ENCODE data around the gene TMBIM6. TPM values are rescaled to one million over a fixed set of nuclear protein-coding genes. Genes with fewer than 3 reads are reported as not detected.

Gene TMBIM6
- polyA plus RNA-seq, 1 experiment = 771 TPM

- Histone ChIP-seq H3K4me3 (ENCODE audit: low read depth, low read length) (no peak overlapping the region), H3K36me3 (ENCODE audit: control insufficient read depth, insufficient read depth, low read length) (peaks cover 46% of the 10 kb centered on the region), H3K27me3 (ENCODE audit: control insufficient read depth, insufficient read depth, low read length) (no peaks in the 10 kb centered on the region)
- POLR2A ChIA-PET = no interaction called here
- CTCF ChIA-PET = interaction anchor here (0.8 to 2.6 kb wide), 3 partner anchors 11 to 44 kb away, joined by 4 to 14 read pairs (median 4); no protein-coding TSS in a partner anchor
- no peak for TF ChIP-seq CTCF (IDR thresholded peaks at IDR 0.05; ENCODE audit: insufficient read depth, low read depth, low read length)
- no peak for DNase-seq (ENCODE audit: low read depth)
Observed at GRCh38 chr12:49797449-49797776, 56.1 kb downstream of the TMBIM6 start.

GRCh38 chr12:49798248-49798647, 56.9 kb downstream of the TMBIM6 start:
- no peak for TF ChIP-seq CTCF (IDR thresholded peaks at IDR 0.05; ENCODE audit: insufficient read depth, low read depth, low read length)
- POLR2A ChIA-PET = no interaction called here
- Histone ChIP-seq H3K27me3 (ENCODE audit: control insufficient read depth, insufficient read depth, low read length) (no peaks in the 10 kb centered on the region), H3K36me3 (ENCODE audit: control insufficient read depth, insufficient read depth, low read length) (peaks cover 45% of the 10 kb centered on the region), H3K4me3 (ENCODE audit: low read depth, low read length) (no peak overlapping the region)
- no peak for DNase-seq (ENCODE audit: low read depth)
- CTCF ChIA-PET = interaction anchor here (1.1 kb wide), 1 partner anchor 10 kb away, joined by 4 read pairs; no protein-coding TSS in a partner anchor

GRCh38 chr12:49798934-49799333, 57.6 kb downstream of the TMBIM6 start:
- TF ChIP-seq CTCF (IDR thresholded peaks at IDR 0.05; ENCODE audit: insufficient read depth, low read depth, low read length) = no peak
- Histone ChIP-seq H3K27me3 (ENCODE audit: control insufficient read depth, insufficient read depth, low read length) (no peaks in the 10 kb centered on the region), H3K36me3 (ENCODE audit: control insufficient read depth, insufficient read depth, low read length) (peaks cover 47% of the 10 kb centered on the region), H3K4me3 (ENCODE audit: low read depth, low read length) (no peak overlapping the region)
- CTCF ChIA-PET = no interaction called here
- no peak for DNase-seq (ENCODE audit: low read depth)
- POLR2A ChIA-PET = no interaction called here

- ChIA-PET CTCF (interaction anchor here (1.1 to 1.4 kb wide), 4 partner anchors 24 to 239 kb away, joined by 3 to 7 read pairs (median 3); partner anchors contain the start of gene TMBIM6), POLR2A (no interaction called here)
- H3K27me3 ChIP-seq (ENCODE audit: control insufficient read depth, insufficient read depth, low read length) = no peaks in the 10 kb centered on the region
- no peak for DNase-seq (ENCODE audit: low read depth)
- no peak overlapping the region for H3K4me3 ChIP-seq (ENCODE audit: low read depth, low read length)
- peaks cover 51% of the 10 kb centered on the region for H3K36me3 ChIP-seq (ENCODE audit: control insufficient read depth, insufficient read depth, low read length)
- TF ChIP-seq CTCF (IDR thresholded peaks at IDR 0.05; ENCODE audit: insufficient read depth, low read depth, low read length) = no peak
Observed at GRCh38 chr12:49800421-49801140, 59.2 kb downstream of the TMBIM6 start.

- ChIA-PET POLR2A (no interaction called here), CTCF (interaction anchor here (1.0 to 1.4 kb wide), 5 partner anchors 23 to 238 kb away, joined by 3 to 7 read pairs (median 3); partner anchors contain the start of gene TMBIM6)
- H3K36me3 ChIP-seq (ENCODE audit: control insufficient read depth, insufficient read depth, low read length) = peaks cover 50% of the 10 kb centered on the region
Observed at GRCh38 chr12:49801141-49802063, 60.0 kb downstream of the TMBIM6 start.

More at GRCh38 chr12:49801141-49802063, 60.0 kb downstream of the TMBIM6 start:
- no peak for DNase-seq (ENCODE audit: low read depth)
- H3K4me3 ChIP-seq (ENCODE audit: low read depth, low read length) = no peak overlapping the region
- TF ChIP-seq CTCF (IDR thresholded peaks at IDR 0.05; ENCODE audit: insufficient read depth, low read depth, low read length) = no peak
- no peaks in the 10 kb centered on the region for H3K27me3 ChIP-seq (ENCODE audit: control insufficient read depth, insufficient read depth, low read length)

All from BJ (cell line).